GM18505 (cell line): ENCODE results near the gene SYNE1.
"Not testable (repeated sequence)": the region's sequence is repeated elsewhere in the genome, so short reads cannot be mapped to it uniquely, and the experiment has no call there.

Source experiments
- ATAC-seq: cut with Tn5 transposase; IDR thresholded peaks from one replicate; pipeline ENCODE4 v1.9.1; 2021; ENCODE audit not compliant: unreplicated experiment
- POLR2A ChIP-seq: IDR thresholded peaks from 4 replicates; pipeline ENCODE4 v1.6.1; 2011; ENCODE audit warnings: borderline replicate concordance; ENCODE audit not compliant: insufficient read depth, insufficient read length; ENCODE audit errors: extremely low read depth

Gene SYNE1

GRCh38 chr6:152637296-152638047, at the start of gene SYNE1:
SYNE1 (minus strand) TSS chr6:152637362; CDS start chr6:152628331, 9,031 bp downstream.
- no peak for TF ChIP-seq POLR2A
- ATAC-seq = no peak

- no peak for ATAC-seq
- TF ChIP-seq POLR2A = no peak
Observed at GRCh38 chr6:152685819-152686218, 48.7 kb upstream of the SYNE1 start.

- ATAC-seq = not testable (repeated sequence)
Observed at GRCh38 chr6:152682935-152683334, 45.8 kb upstream of the SYNE1 start.

GRCh38 chr6:152682141-152682540, 45.0 kb upstream of the SYNE1 start:
- no peak for ATAC-seq
- no peak for TF ChIP-seq POLR2A

- no peak for TF ChIP-seq POLR2A
- no peak for ATAC-seq
Observed at GRCh38 chr6:152680879-152681517, 43.8 kb upstream of the SYNE1 start.

GRCh38 chr6:152680151-152680550, 43.0 kb upstream of the SYNE1 start:
- ATAC-seq = no peak
- no peak for TF ChIP-seq POLR2A

- TF ChIP-seq POLR2A = no peak
- ATAC-seq = no peak
Observed at GRCh38 chr6:152673236-152673635, 36.1 kb upstream of the SYNE1 start.

GRCh38 chr6:152671171-152671570, 34.0 kb upstream of the SYNE1 start:
- TF ChIP-seq POLR2A = no peak
- ATAC-seq = no peak

- no peak for ATAC-seq
- no peak for TF ChIP-seq POLR2A
Observed at GRCh38 chr6:152669895-152670294, 32.7 kb upstream of the SYNE1 start.

GRCh38 chr6:152661776-152662175, 24.6 kb upstream of the SYNE1 start:
- no peak for ATAC-seq
- TF ChIP-seq POLR2A = no peak

- ATAC-seq = no peak
- no peak for TF ChIP-seq POLR2A
Observed at GRCh38 chr6:152651986-152652385, 14.8 kb upstream of the SYNE1 start.

- ATAC-seq = no peak
- TF ChIP-seq POLR2A = no peak
Observed at GRCh38 chr6:152648105-152648504, 10.9 kb upstream of the SYNE1 start.

- not testable (repeated sequence) for ATAC-seq
Observed at GRCh38 chr6:152646732-152647131, 9.6 kb upstream of the SYNE1 start.

GRCh38 chr6:152642578-152643375, 5.6 kb upstream of the SYNE1 start:
- ATAC-seq = peak; percentile 92
- no peak for TF ChIP-seq POLR2A

- TF ChIP-seq POLR2A = no peak
- ATAC-seq = peak; percentile 40
Observed at GRCh38 chr6:152636609-152637295, 410 bp downstream of the SYNE1 start.
